ENCODE measurements around the gene CHRNA4. TPM values are rescaled to one million over a fixed set of nuclear protein-coding genes. Genes with fewer than 3 reads are reported as not detected.
A peak's percentile ranks its signal among the peaks of the same experiment; 100 is the strongest.

The CHRNA4 gene
- total and polyA plus RNA-seq, 7 donors, result 0.01 to 0.41 (median 0.24) TPM; not detected in 4

DNA sequence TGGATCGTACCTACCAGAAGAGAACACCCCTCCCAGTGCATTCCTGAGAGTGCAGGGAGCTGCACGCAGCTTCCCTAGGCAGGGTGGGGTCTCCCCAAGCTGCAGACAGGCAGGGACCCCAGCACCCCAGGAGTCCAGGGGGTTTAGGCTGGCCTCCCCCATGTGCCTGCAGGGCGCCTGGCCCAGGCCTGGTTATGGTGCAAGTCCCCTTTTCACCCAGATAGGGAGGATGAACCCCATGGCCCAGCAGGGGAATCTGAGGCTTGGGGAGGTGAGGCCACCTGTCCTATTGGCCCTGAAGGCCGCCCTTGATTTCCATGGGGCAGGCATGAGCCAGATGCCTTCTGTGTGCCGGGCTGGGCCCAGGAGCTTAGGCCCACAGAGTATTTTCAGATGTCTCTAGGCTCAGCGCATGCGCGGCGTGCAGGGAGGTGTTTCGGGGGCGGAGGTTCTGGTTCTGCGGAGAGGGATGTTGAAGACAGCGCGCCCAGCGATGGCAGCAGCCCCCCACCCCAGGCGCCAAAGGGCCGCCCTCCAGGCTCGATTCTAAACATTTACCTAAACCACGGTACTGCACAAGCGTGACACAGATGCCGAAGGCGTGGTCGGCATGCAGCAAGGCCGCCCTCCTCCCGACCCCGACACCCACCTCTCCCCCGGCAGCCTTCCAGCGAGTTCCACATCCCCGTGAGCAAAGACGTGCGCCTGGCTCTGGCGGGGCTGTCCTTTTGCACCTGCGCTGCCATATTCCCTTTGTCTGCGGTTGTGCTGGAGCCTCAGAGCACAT lies 38.8 kb downstream of the CHRNA4 start:
- peak; percentile 9 to 34 for DNase-seq
- no peaks in the 10 kb centered on the region for H3K36me3 ChIP-seq (ENCODE audit: insufficient read depth in 1 of 2, low read depth in 1 of 2)
- WGBS, 3 donors, result 69 to 77% (median 70%) methylated on average over 34 of the region's 34 CpGs
- no peaks in the 10 kb centered on the region for H3K4me1 ChIP-seq
- TF ChIP-seq, protein P1, sequence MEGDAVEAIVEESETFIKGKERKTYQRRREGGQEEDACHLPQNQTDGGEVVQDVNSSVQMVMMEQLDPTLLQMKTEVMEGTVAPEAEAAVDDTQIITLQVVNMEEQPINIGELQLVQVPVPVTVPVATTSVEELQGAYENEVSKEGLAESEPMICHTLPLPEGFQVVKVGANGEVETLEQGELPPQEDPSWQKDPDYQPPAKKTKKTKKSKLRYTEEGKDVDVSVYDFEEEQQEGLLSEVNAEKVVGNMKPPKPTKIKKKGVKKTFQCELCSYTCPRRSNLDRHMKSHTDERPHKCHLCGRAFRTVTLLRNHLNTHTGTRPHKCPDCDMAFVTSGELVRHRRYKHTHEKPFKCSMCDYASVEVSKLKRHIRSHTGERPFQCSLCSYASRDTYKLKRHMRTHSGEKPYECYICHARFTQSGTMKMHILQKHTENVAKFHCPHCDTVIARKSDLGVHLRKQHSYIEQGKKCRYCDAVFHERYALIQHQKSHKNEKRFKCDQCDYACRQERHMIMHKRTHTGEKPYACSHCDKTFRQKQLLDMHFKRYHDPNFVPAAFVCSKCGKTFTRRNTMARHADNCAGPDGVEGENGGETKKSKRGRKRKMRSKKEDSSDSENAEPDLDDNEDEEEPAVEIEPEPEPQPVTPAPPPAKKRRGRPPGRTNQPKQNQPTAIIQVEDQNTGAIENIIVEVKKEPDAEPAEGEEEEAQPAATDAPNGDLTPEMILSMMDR (IDR thresholded peaks at IDR 0.05), result no peak
- intact Hi-C loops (cut with DNase I), result no loop called here
- no peak for ATAC-seq
- no peaks in the 10 kb centered on the region for H3K9me3 ChIP-seq
- H3K27me3 ChIP-seq (ENCODE audit: insufficient read depth in 3 of 3, low read length in 2 of 3), result peaks cover 0 to 67% (median 0%) of the 10 kb centered on the region in 3 donors
- no peak overlapping the region for H3K4me3 ChIP-seq
- no peak overlapping the region for H3K27ac ChIP-seq

- intact Hi-C loops (cut with DNase I), result no loop called here
- Histone ChIP-seq H3K27ac (no peak overlapping the region), H3K36me3 (ENCODE audit: insufficient read depth in 1 of 2, low read depth in 1 of 2) (no peaks in the 10 kb centered on the region), H3K9me3 (no peaks in the 10 kb centered on the region), H3K4me3 (no peak overlapping the region), H3K27me3 (ENCODE audit: insufficient read depth in 3 of 3, low read length in 2 of 3) (peaks cover 0 to 62% (median 0%) of the 10 kb centered on the region in 3 donors), H3K4me1 (no peaks in the 10 kb centered on the region)
- ATAC-seq, result no peak
- 34 to 47% (median 35%) methylated on average over 18 to 20 of the region's 20 CpGs for WGBS, 3 donors
- TF ChIP-seq, protein P1 (IDR thresholded peaks at IDR 0.05), result no peak
- peak; percentile 48 to 50 for DNase-seq
Measured at GRCh38 chr20:63321148-63321831, 39.9 kb downstream of the CHRNA4 start.

DNA sequence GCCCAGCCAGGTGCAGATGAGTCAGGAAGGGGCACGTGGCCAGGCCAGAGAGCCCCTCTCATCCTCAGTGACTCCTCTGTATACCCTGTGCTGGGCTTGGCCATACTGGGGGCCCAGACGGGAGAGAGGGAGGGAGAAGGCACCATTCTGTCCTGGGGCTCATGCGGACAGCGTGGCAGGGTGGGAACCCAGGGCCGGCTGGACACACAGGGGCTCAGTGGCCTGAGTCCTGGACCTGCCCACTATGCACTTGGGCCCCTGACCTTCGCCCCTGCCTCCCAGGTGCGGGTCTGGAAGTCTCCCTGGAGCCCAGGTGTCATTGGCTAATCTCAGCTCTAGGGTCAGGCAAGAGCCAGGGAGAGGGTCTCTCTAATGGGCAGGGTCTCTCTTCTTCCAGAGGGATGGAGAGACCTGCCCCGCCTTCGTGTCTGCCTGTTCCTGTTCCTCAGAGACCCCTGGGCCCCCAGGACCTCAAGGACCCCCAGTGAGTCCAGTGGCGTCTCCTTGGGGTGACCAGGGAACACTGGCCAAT lies 40.5 kb downstream of the CHRNA4 start:
- H3K4me3 ChIP-seq, result no peak overlapping the region
- 72 to 76% (median 73%) methylated on average over 6 to 10 of the region's 10 CpGs for WGBS, 3 donors
- intact Hi-C loops (cut with DNase I), result no loop called here
- TF ChIP-seq, protein P1 (IDR thresholded peaks at IDR 0.05), result no peak
- no peaks in the 10 kb centered on the region for H3K4me1 ChIP-seq
- no peak overlapping the region for H3K27ac ChIP-seq
- ATAC-seq, result no peak
- H3K36me3 ChIP-seq (ENCODE audit: insufficient read depth in 1 of 2, low read depth in 1 of 2), result no peaks in the 10 kb centered on the region
- DNase-seq, result peak; percentile 5 to 22
- peaks cover 0 to 60% (median 0%) of the 10 kb centered on the region in 3 donors for H3K27me3 ChIP-seq (ENCODE audit: insufficient read depth in 3 of 3, low read length in 2 of 3)
- H3K9me3 ChIP-seq, result no peaks in the 10 kb centered on the region

DNA sequence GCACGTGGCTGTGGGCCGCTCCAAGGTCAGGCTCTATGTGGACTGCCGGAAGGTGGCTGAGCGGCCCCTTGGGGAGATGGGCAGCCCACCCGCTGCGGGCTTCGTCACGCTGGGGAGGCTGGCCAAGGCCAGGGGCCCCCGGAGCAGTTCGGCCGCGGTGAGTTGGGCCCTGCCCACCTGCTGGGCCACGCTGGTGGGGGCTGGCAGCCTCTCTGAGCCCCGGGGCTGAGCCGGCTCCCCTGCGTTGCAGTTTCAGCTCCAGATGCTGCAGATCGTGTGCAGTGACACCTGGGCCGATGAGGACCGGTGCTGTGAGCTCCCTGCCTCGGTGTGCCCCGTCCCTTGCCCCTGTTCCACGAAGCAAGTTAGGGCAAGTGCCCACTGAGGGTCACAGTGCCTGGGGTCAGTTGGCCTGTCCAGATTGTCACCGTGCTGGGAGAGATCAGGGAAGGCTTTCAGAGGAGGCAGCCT lies 41.1 kb downstream of the CHRNA4 start:
- ATAC-seq (no peak), DNase-seq (peak; percentile 9 to 28)
- Histone ChIP-seq H3K27ac (no peak overlapping the region), H3K4me1 (no peaks in the 10 kb centered on the region), H3K4me3 (no peak overlapping the region), H3K27me3 (ENCODE audit: insufficient read depth in 3 of 3, low read length in 2 of 3) (peaks cover 0 to 60% (median 1%) of the 10 kb centered on the region in 3 donors), H3K36me3 (ENCODE audit: insufficient read depth in 1 of 2, low read depth in 1 of 2) (no peaks in the 10 kb centered on the region), H3K9me3 (no peaks in the 10 kb centered on the region)
- WGBS, 3 donors, result 81 to 92% (median 88%) methylated on average over 19 to 23 of the region's 23 CpGs
- intact Hi-C loops (cut with DNase I), result no loop called here
- TF ChIP-seq, protein P1 (IDR thresholded peaks at IDR 0.05), result no peak

All from psoas muscle (tissue), 8 donors.